GM21529 (cell line): Measurements from ENCODE around the gene SCAPER.
"Not testable (repeated sequence)": the region's sequence is repeated elsewhere in the genome, so short reads cannot be mapped to it uniquely, and the experiment has no call there.

Experiments
- ATAC-seq: cut with Tn5 transposase; IDR thresholded peaks from one replicate; pipeline ENCODE4 v1.9.1; 2021; ENCODE audit not compliant: unreplicated experiment

Gene SCAPER

GRCh38 chr15:76793162-76793561 lies 112.0 kb downstream of the SCAPER start:
- no peak for ATAC-seq

- no peak for ATAC-seq
Observed at GRCh38 chr15:76791511-76791910, 113.6 kb downstream of the SCAPER start.

- ATAC-seq, result no peak
Observed at GRCh38 chr15:76787273-76787672, 117.9 kb downstream of the SCAPER start.

- ATAC-seq, result no peak
Observed at GRCh38 chr15:76776969-76777368, 128.2 kb downstream of the SCAPER start.

GRCh38 chr15:76776480-76776879 lies 128.7 kb downstream of the SCAPER start:
- ATAC-seq, result no peak

- no peak for ATAC-seq
Observed at GRCh38 chr15:76773234-76773633, 131.9 kb downstream of the SCAPER start.

GRCh38 chr15:76772776-76773175 lies 132.4 kb downstream of the SCAPER start:
- ATAC-seq, result no peak

- no peak for ATAC-seq
Observed at GRCh38 chr15:76764004-76764403, 141.1 kb downstream of the SCAPER start.

GRCh38 chr15:76763554-76763953 lies 141.6 kb downstream of the SCAPER start:
- ATAC-seq, result no peak

GRCh38 chr15:76756381-76756780 lies 148.8 kb downstream of the SCAPER start:
- ATAC-seq, result no peak

GRCh38 chr15:76753771-76754170 lies 151.4 kb downstream of the SCAPER start:
- no peak for ATAC-seq

GRCh38 chr15:76753131-76753530 lies 152.0 kb downstream of the SCAPER start:
- ATAC-seq, result no peak

GRCh38 chr15:76752549-76752948 lies 152.6 kb downstream of the SCAPER start:
- ATAC-seq, result no peak

- no peak for ATAC-seq
Observed at GRCh38 chr15:76737573-76737972, 167.6 kb downstream of the SCAPER start.

GRCh38 chr15:76732321-76732720 lies 172.8 kb downstream of the SCAPER start:
- not testable (repeated sequence) for ATAC-seq

GRCh38 chr15:76730262-76730661 lies 174.9 kb downstream of the SCAPER start:
- ATAC-seq, result no peak

- ATAC-seq, result no peak
Observed at GRCh38 chr15:76718863-76719262, 186.3 kb downstream of the SCAPER start.

- ATAC-seq, result no peak
Observed at GRCh38 chr15:76714950-76715349, 190.2 kb downstream of the SCAPER start.

- ATAC-seq, result no peak
Observed at GRCh38 chr15:76711351-76711827, 193.8 kb downstream of the SCAPER start.

- not testable (repeated sequence) for ATAC-seq
Observed at GRCh38 chr15:76704032-76704431, 201.1 kb downstream of the SCAPER start.

GRCh38 chr15:76696840-76697239 lies 208.3 kb downstream of the SCAPER start:
- ATAC-seq, result no peak

- ATAC-seq, result not testable (repeated sequence)
Observed at GRCh38 chr15:76692546-76692945, 212.6 kb downstream of the SCAPER start.

- not testable (repeated sequence) for ATAC-seq
Observed at GRCh38 chr15:76687592-76687991, 217.5 kb downstream of the SCAPER start.

- no peak for ATAC-seq
Observed at GRCh38 chr15:76684002-76684401, 221.1 kb downstream of the SCAPER start.
